B cell (primary cell): ENCODE results near the gene SNAPIN. TPM values are rescaled to one million over a fixed set of nuclear protein-coding genes. Genes with fewer than 3 reads are reported as not detected.

Source experiments
- ATAC-seq: fragments of 200-7000 bp; cut with Tn5 transposase; one replicate; pipeline ENCODE4 v1.10.0; 2021; ENCODE audit warnings: low read depth, mild to moderate bottlenecking, moderate number of reproducible peaks, moderate library complexity
- CTCF ChIA-PET: fragments of 350-600 bp; sonication (Branson Sonifier 250); formaldehyde crosslinking; loops from one replicate; lab custom pipeline; 2021; ENCODE audit warnings: antibody characterized with exemption, inconsistent platforms; lab: Charles Lee
- POLR2A ChIA-PET: fragments of 350-600 bp; sonication (Branson Sonifier 250); formaldehyde crosslinking; loops from one replicate; lab custom pipeline; 2021; ENCODE audit warnings: antibody characterized with exemption; lab: Charles Lee
- DNase-seq: peaks from one replicate; pipeline ENCODE4 v3.0.0; 2013
- H2AFZ ChIP-seq: 2 replicates; pipeline ENCODE4 v1.6.1; 2012; ENCODE audit warnings: mild to moderate bottlenecking, low read depth, low read length; ENCODE audit not compliant: insufficient read depth, poor library complexity, severe bottlenecking
- H3K27ac ChIP-seq, 2 donors: 1 replicate in 1 of 2; 2 replicates in 1 of 2; pipeline ENCODE4 v1.5.1; 2012 to 2013; ENCODE audit warnings: low read length in 2 of 2, mild to moderate bottlenecking in 2 of 2, moderate library complexity in 1 of 2
- H3K27me3 ChIP-seq, 4 experiments: fragments of 200-600 bp in 1 of 4; sonication (generic) in 1 of 4; replicated peaks in 1 of 4; 1 replicate in 2 of 4; 2 replicates in 2 of 4; pipeline versions ENCODE4 v1.6.1 to v1.7.0; 2013 to 2016; ENCODE audit warnings: low read length in 3 of 4, mild to moderate bottlenecking in 2 of 4, mixed read lengths in 1 of 4, moderate library complexity in 1 of 4; ENCODE audit not compliant: insufficient read depth in 4 of 4, control insufficient read depth in 3 of 4; ENCODE audit errors: control extremely low read depth in 1 of 4
- H3K36me3 ChIP-seq, 2 experiments: replicated peaks in 1 of 2; 1 replicate in 1 of 2; 2 replicates in 1 of 2; pipeline versions ENCODE4 v1.6.1 to v1.7.1; 2013; ENCODE audit warnings: low read length in 1 of 2; ENCODE audit not compliant: insufficient read depth in 2 of 2, control insufficient read depth in 1 of 2; ENCODE audit errors: control extremely low read depth in 1 of 2, extremely low read depth in 1 of 2
- H3K4me1 ChIP-seq, 2 donors: fragments of 200-600 bp in 1 of 2; sonication (generic) in 1 of 2; 1 replicate in 1 of 2; 2 replicates in 1 of 2; pipeline versions ENCODE4 v1.5.1 to v1.6.1; 2013 to 2017; ENCODE audit warnings: low read length in 2 of 2; ENCODE audit not compliant: control insufficient read depth in 2 of 2, insufficient read depth in 2 of 2
- H3K4me2 ChIP-seq: replicated peaks from 2 replicates; pipeline ENCODE3; 2012; ENCODE audit warnings: mild to moderate bottlenecking, low read depth, low read length; ENCODE audit not compliant: poor library complexity, severe bottlenecking
- H3K4me3 ChIP-seq, 5 experiments: fragments of 200-600 bp in 1 of 5; sonication (generic) in 1 of 5; 1 replicate in 3 of 5; 2 replicates in 2 of 5; pipeline versions ENCODE4 v1.5.1 to v1.7.0; 2011 to 2016; ENCODE audit warnings: low read length in 4 of 5, mild to moderate bottlenecking in 4 of 5, low read depth in 2 of 5, control low read depth in 1 of 5, moderate library complexity in 1 of 5; ENCODE audit not compliant: insufficient read depth in 1 of 5; ENCODE audit errors: control extremely low read depth in 1 of 5, extremely low read depth in 1 of 5
- H3K79me2 ChIP-seq: fragments of 200-600 bp; sonication (generic); one replicate; pipeline ENCODE4 v1.6.0; 2016; ENCODE audit warnings: low read length; ENCODE audit not compliant: control insufficient read depth, insufficient read depth
- H3K9ac ChIP-seq: fragments of 200-600 bp; sonication (generic); 2 replicates; pipeline ENCODE4 v1.6.1; 2017; ENCODE audit warnings: mild to moderate bottlenecking, low read length, moderate library complexity
- H3K9me3 ChIP-seq, 3 donors: one replicate each; pipeline versions ENCODE4 v1.6.1 to v1.7.1; 2013; ENCODE audit warnings: low read length in 2 of 3; ENCODE audit not compliant: control insufficient read depth in 2 of 3, insufficient read depth in 1 of 3; ENCODE audit errors: control extremely low read depth in 1 of 3
- H4K20me1 ChIP-seq: 2 replicates; pipeline ENCODE4 v1.6.0; 2012; ENCODE audit warnings: mild to moderate bottlenecking, low read length; ENCODE audit not compliant: insufficient read depth, control insufficient read depth, poor library complexity, severe bottlenecking
- H3K27ac Mint-ChIP-seq: one replicate; pipeline ENCODE4 v1.8.0; 2021; ENCODE audit warnings: mixed read lengths
- H3K27me3 Mint-ChIP-seq: one replicate; pipeline ENCODE4 v1.8.0; 2021; ENCODE audit warnings: mixed read lengths
- H3K4me1 Mint-ChIP-seq: one replicate; pipeline ENCODE4 v1.8.0; 2021; ENCODE audit warnings: mixed read lengths
- H3K4me3 Mint-ChIP-seq: one replicate; pipeline ENCODE4 v1.8.0; 2021; ENCODE audit warnings: mixed read lengths
- H3K9me3 Mint-ChIP-seq: one replicate; pipeline ENCODE4 v1.8.0; 2022; ENCODE audit warnings: mixed read lengths; ENCODE audit not compliant: insufficient read depth
- EZH2 ChIP-seq: IDR thresholded peaks from 2 replicates; pipeline ENCODE4 v1.6.1; 2012; ENCODE audit warnings: borderline replicate concordance, low read depth, mild to moderate bottlenecking, moderate library complexity, low read length; ENCODE audit not compliant: insufficient read depth, poor library complexity, severe bottlenecking
- WGBS: methylation state at CpG from one replicate; pipeline ENCODE4 v1.1.5; 2013; ENCODE audit warnings: missing lambda C conversion rate; ENCODE audit not compliant: insufficient coverage; 5-methylcytosine and 5-hydroxymethylcytosine counted together
- intact Hi-C: fragments of 100-400 bp; cut with micrococcal nuclease; formaldehyde crosslinking; loops from one replicate; pipeline ENCODE4 v1.10.0; 2022
- polyA plus RNA-seq: library from polyadenylated mRNA; depleted of rRNA; stranded (reverse); fragments of >200 nt; gene quantifications from 2 replicates; pipeline ENCODE4 v1.2.3, GENCODE V29; 2012
- total RNA-seq, 2 donors: library from RNA; stranded (reverse); fragments of 120-200 nt in 1 of 2; gene quantifications; 1 replicate in 1 of 2; 2 replicates in 1 of 2; pipeline versions ENCODE4 v1.2.3 to v1.2.4, GENCODE V29; 2013 to 2022
- TF ChIP-seq, protein P1 (sequence below): fragments of 200-600 bp; IDR thresholded peaks from one replicate; pipeline ENCODE4 v1.8.0; 2022; ENCODE audit warnings: antibody characterized with exemption, mild to moderate bottlenecking

Gene SNAPIN
- total and polyA plus RNA-seq, 2 donors (not counting 1 experiment from before 2014, with no cell fraction given): 22.7 to 37.6 TPM

DNA sequence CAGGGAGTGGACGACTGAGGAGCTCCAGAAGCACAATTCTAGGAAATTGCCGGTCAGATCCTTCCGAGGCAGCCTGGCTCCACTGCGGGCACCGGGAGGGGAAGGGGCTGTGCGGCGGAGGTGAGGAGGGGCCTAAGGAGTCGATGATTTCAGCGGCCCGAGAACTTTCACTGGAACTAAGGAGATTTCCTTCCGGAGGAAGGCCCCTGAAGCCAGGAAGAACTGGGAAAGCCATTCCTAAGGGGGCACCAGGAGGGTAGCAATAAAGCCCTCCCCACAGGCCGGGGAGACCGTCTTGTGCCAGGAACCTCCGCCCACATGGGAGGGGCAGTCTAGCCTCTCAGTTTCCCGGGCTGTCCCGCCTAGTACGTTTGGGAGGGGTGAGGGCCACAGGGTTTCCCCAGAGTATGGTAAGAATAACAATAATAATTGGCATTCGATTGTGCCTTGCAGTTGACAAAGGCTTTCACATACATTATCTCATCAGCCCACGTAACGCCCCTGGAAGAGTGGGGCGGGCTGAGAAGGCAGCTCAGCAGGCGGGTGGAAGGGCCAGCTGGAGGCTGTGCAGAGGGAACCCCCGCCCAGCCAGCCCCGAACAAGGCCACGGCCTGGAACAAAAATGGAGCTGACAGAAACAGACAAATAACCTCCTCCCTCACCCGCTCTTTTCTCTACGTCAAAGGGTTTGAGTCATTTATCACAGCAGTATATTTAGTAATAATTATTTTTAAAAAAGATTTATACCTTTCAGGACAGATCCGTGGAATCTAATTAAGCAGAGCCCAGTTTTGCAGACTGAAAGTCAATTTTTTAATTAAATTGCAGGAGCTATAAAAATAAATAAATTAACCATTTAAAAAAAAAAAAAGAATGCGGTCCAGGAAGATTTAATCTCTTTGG lies 39.8 kb downstream of the SNAPIN start:
- no peak overlapping the region for H3K27ac Mint-ChIP-seq
- intact Hi-C loops: no loop called here
- POLR2A ChIA-PET: interaction anchor here (0.6 to 1.0 kb wide), 3 partner anchors 26 to 240 kb away, joined by 3 to 4 read pairs (median 3); no protein-coding TSS in a partner anchor

More for the DNA sequence above, 39.8 kb downstream of the SNAPIN start:
- 23% methylated on average over 18 of the region's 29 CpGs for WGBS
- H3K4me1 ChIP-seq: peaks cover 0 to 7% of the 10 kb centered on the region in 2 donors
- H3K4me3 Mint-ChIP-seq: peak overlapping the region; percentile 59
- no peak for DNase-seq
- H4K20me1 ChIP-seq: no peaks in the 10 kb centered on the region
- H3K79me2 ChIP-seq: no peaks in the 10 kb centered on the region
- peak overlapping the region; percentile 50 for H3K9ac ChIP-seq
- H3K4me1 Mint-ChIP-seq: peaks cover 3% of the 10 kb centered on the region
- no peaks in the 10 kb centered on the region for H3K27me3 Mint-ChIP-seq
- H3K4me3 ChIP-seq: peak overlapping the region in 3 of 5 experiments; percentile 37 to 40 (median 39)
- ATAC-seq: no peak
- H3K27me3 ChIP-seq: peaks cover 0 to 9% (median 0%) of the 10 kb centered on the region in 4 experiments
- peak overlapping the region; percentile 81 for H2AFZ ChIP-seq
- H3K9me3 Mint-ChIP-seq: no peaks in the 10 kb centered on the region
- TF ChIP-seq EZH2: no peak
- TF ChIP-seq, protein P1, sequence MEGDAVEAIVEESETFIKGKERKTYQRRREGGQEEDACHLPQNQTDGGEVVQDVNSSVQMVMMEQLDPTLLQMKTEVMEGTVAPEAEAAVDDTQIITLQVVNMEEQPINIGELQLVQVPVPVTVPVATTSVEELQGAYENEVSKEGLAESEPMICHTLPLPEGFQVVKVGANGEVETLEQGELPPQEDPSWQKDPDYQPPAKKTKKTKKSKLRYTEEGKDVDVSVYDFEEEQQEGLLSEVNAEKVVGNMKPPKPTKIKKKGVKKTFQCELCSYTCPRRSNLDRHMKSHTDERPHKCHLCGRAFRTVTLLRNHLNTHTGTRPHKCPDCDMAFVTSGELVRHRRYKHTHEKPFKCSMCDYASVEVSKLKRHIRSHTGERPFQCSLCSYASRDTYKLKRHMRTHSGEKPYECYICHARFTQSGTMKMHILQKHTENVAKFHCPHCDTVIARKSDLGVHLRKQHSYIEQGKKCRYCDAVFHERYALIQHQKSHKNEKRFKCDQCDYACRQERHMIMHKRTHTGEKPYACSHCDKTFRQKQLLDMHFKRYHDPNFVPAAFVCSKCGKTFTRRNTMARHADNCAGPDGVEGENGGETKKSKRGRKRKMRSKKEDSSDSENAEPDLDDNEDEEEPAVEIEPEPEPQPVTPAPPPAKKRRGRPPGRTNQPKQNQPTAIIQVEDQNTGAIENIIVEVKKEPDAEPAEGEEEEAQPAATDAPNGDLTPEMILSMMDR: no peak
- H3K9me3 ChIP-seq: no peaks in the 10 kb centered on the region
- H3K4me2 ChIP-seq: peak overlapping the region; percentile 71
- no peaks in the 10 kb centered on the region for H3K36me3 ChIP-seq
- no peak overlapping the region for H3K27ac ChIP-seq
- CTCF ChIA-PET: interaction anchor here (0.9 kb wide), 1 partner anchor 146 kb away, joined by 3 read pairs; no protein-coding TSS in a partner anchor
